ENCODE data around the gene SERPINB12. TPM values are rescaled to one million over a fixed set of nuclear protein-coding genes. Genes with fewer than 3 reads are reported as not detected.

SERPINB12 gene
- total and polyA plus RNA-seq, 5 experiments from 2014 or later: not detected

Other genes with a start within 250 kb of the SERPINB12 start
- gene BCL2, start 222.6 kb upstream of the SERPINB12 start, total RNA-seq: 10 to 100 TPM; 32.9 to 33.1 TPM
- 10 to 100 TPM; 24.3 to 40.2 (median 31.3) TPM for gene BCL2, start 222.6 kb upstream of the SERPINB12 start, polyA plus RNA-seq
- gene KDSR, start 175.2 kb upstream of the SERPINB12 start, total RNA-seq: 10 to 100 TPM; 49.1 to 50.6 TPM
- 10 to 100 TPM; 55.9 to 66.9 (median 65.4) TPM for gene KDSR, start 175.2 kb upstream of the SERPINB12 start, polyA plus RNA-seq
- 10 to 100 TPM; 69.8 to 74.8 TPM for gene VPS4B, start 119.9 kb upstream of the SERPINB12 start, total RNA-seq
- gene VPS4B, start 119.9 kb upstream of the SERPINB12 start, polyA plus RNA-seq: 10 to 100 TPM; 41.0 to 57.8 (median 48.8) TPM
- gene SERPINB5, start 65.4 kb upstream of the SERPINB12 start, total RNA-seq: not detected
- not detected for gene SERPINB5, start 65.4 kb upstream of the SERPINB12 start, polyA plus RNA-seq
- gene SERPINB13, start 45.0 kb downstream of the SERPINB12 start, total RNA-seq: not detected
- gene SERPINB13, start 45.0 kb downstream of the SERPINB12 start, polyA plus RNA-seq: not detected
- gene SERPINB4, start 101.9 kb downstream of the SERPINB12 start, total RNA-seq: not detected
- gene SERPINB4, start 101.9 kb downstream of the SERPINB12 start, polyA plus RNA-seq: not detected
- gene SERPINB3, start 119.5 kb downstream of the SERPINB12 start, total RNA-seq: not detected
- not detected for gene SERPINB3, start 119.5 kb downstream of the SERPINB12 start, polyA plus RNA-seq
- not detected for gene SERPINB11, start 160.6 kb downstream of the SERPINB12 start, total RNA-seq
- gene SERPINB11, start 160.6 kb downstream of the SERPINB12 start, polyA plus RNA-seq: not detected
- not detected for gene SERPINB7, start 233.0 kb downstream of the SERPINB12 start, total RNA-seq
- gene SERPINB7, start 233.0 kb downstream of the SERPINB12 start, polyA plus RNA-seq: not detected